CD14-positive monocyte (primary cell): Measurements from ENCODE around the gene PUM2. TPM values are rescaled to one million over a fixed set of nuclear protein-coding genes. Genes with fewer than 3 reads are reported as not detected.

Source experiments
- DNase-seq, 3 donors: peaks; one replicate each; pipeline ENCODE4 v3.0.0-alpha.2; 2011 to 2022
- H2AFZ ChIP-seq: 2 replicates; pipeline ENCODE4 v1.6.0; 2012; ENCODE audit warnings: mild to moderate bottlenecking, low read depth, low read length, inconsistent platforms; ENCODE audit not compliant: insufficient read depth, poor library complexity, severe bottlenecking
- H3K27ac ChIP-seq, 2 donors: 1 replicate in 1 of 2; 2 replicates in 1 of 2; pipeline ENCODE4 v1.5.1; 2012 to 2013; ENCODE audit warnings: low read length in 2 of 2, control low read depth in 1 of 2, inconsistent platforms in 1 of 2, low read depth in 1 of 2, mild to moderate bottlenecking in 1 of 2
- H3K27me3 ChIP-seq, 2 donors: one replicate each; pipeline versions ENCODE4 v1.6.0 to v1.6.1; 2011 to 2013; ENCODE audit warnings: low read length in 2 of 2; ENCODE audit not compliant: control insufficient read depth in 2 of 2, insufficient read depth in 2 of 2
- H3K36me3 ChIP-seq, 2 donors: replicated peaks in 1 of 2; 1 replicate in 1 of 2; 2 replicates in 1 of 2; pipeline versions ENCODE4 v1.5.1 to v1.6.1; 2012 to 2013; ENCODE audit warnings: low read length in 2 of 2, control low read depth in 1 of 2, inconsistent platforms in 1 of 2, mild to moderate bottlenecking in 1 of 2; ENCODE audit not compliant: insufficient read depth in 2 of 2, control insufficient read depth in 1 of 2
- H3K4me1 ChIP-seq, 2 donors: 1 replicate in 1 of 2; 2 replicates in 1 of 2; pipeline versions ENCODE4 v1.5.1 to v1.6.1; 2012 to 2013; ENCODE audit warnings: low read length in 2 of 2, control low read depth in 1 of 2, inconsistent platforms in 1 of 2, mild to moderate bottlenecking in 1 of 2, moderate library complexity in 1 of 2; ENCODE audit not compliant: insufficient read depth in 2 of 2, control insufficient read depth in 1 of 2
- H3K4me2 ChIP-seq: replicated peaks from 2 replicates; pipeline ENCODE3; 2012; ENCODE audit warnings: low read length, moderate library complexity, mild to moderate bottlenecking; ENCODE audit not compliant: poor library complexity, severe bottlenecking; ENCODE audit errors: extremely low read depth
- H3K4me3 ChIP-seq, 3 experiments: fragments of 200-600 bp in 1 of 3; sonication (generic) in 1 of 3; replicated peaks in 1 of 3; 1 replicate in 2 of 3; 2 replicates in 1 of 3; pipeline ENCODE4 v1.5.1; 2011 to 2013; ENCODE audit warnings: low read length in 3 of 3, mild to moderate bottlenecking in 3 of 3, control low read depth in 2 of 3, low read depth in 2 of 3, inconsistent platforms in 1 of 3, moderate library complexity in 1 of 3
- H3K79me2 ChIP-seq: 2 replicates; pipeline ENCODE4 v1.6.0; 2012; ENCODE audit warnings: mild to moderate bottlenecking, control low read depth, inconsistent platforms, low read length, moderate library complexity; ENCODE audit not compliant: insufficient read depth
- H3K9ac ChIP-seq: 2 replicates; pipeline ENCODE4 v1.6.0; 2017; ENCODE audit warnings: low read length, mild to moderate bottlenecking; ENCODE audit not compliant: insufficient read depth, poor library complexity, severe bottlenecking
- H3K9me3 ChIP-seq, 2 donors: replicated peaks in 1 of 2; 1 replicate in 1 of 2; 2 replicates in 1 of 2; pipeline versions ENCODE4 v1.5.1 to v1.6.1; 2012 to 2013; ENCODE audit warnings: low read length in 2 of 2, control low read depth in 1 of 2; ENCODE audit not compliant: control insufficient read depth in 1 of 2, insufficient read depth in 1 of 2
- H4K20me1 ChIP-seq: 2 replicates; pipeline ENCODE4 v1.6.0; 2012; ENCODE audit warnings: mild to moderate bottlenecking, low read length, control low read depth, moderate library complexity; ENCODE audit not compliant: insufficient read depth
- H3K27ac Mint-ChIP-seq, 7 donors: one replicate each; pipeline ENCODE4 v1.8.0; 2020; ENCODE audit warnings: mild to moderate bottlenecking in 7 of 7, mixed read lengths in 7 of 7, moderate library complexity in 6 of 7, inconsistent platforms in 2 of 7
- H3K27me3 Mint-ChIP-seq, 3 donors: one replicate each; pipeline ENCODE4 v1.8.0; 2021 to 2022; ENCODE audit warnings: low read depth in 3 of 3, mild to moderate bottlenecking in 3 of 3, mixed read lengths in 3 of 3, moderate library complexity in 3 of 3, inconsistent platforms in 1 of 3
- H3K36me3 Mint-ChIP-seq, 2 donors: one replicate each; pipeline ENCODE4 v1.8.0; 2020; ENCODE audit warnings: mixed read lengths in 2 of 2, inconsistent platforms in 1 of 2, mild to moderate bottlenecking in 1 of 2
- H3K4me1 Mint-ChIP-seq: one replicate; pipeline ENCODE4 v1.8.0; 2020; ENCODE audit warnings: mild to moderate bottlenecking, mixed read lengths
- H3K4me3 Mint-ChIP-seq, 2 donors: one replicate each; pipeline ENCODE4 v1.8.0; 2020; ENCODE audit warnings: mild to moderate bottlenecking in 2 of 2, mixed read lengths in 2 of 2, moderate library complexity in 1 of 2
- H3K9me3 Mint-ChIP-seq, 7 donors: one replicate each; pipeline ENCODE4 v1.8.0; 2020 to 2022; ENCODE audit warnings: mixed read lengths in 7 of 7, mild to moderate bottlenecking in 6 of 7, moderate library complexity in 6 of 7, inconsistent platforms in 2 of 7
- WGBS: methylation state at CpG from one replicate; pipeline ENCODE4 v1.1.5; 2013; ENCODE audit warnings: missing lambda C conversion rate; ENCODE audit not compliant: insufficient coverage; 5-methylcytosine and 5-hydroxymethylcytosine counted together
- intact Hi-C, 2 donors: fragments of 100-400 bp; cut with micrococcal nuclease; formaldehyde crosslinking; loops; one replicate each; pipeline versions ENCODE4 v1.15.0 to v1.15.1; 2023
- polyA plus RNA-seq, 3 donors: library from polyadenylated mRNA; depleted of rRNA in 1 of 3; unstranded in 2 of 3; stranded (reverse) in 1 of 3; fragments of 300-500 nt in 2 of 3; fragments of >200 nt in 1 of 3; fragmentation: Illumina TruSeq in 2 of 3; gene quantifications; 1 replicate in 2 of 3; 2 replicates in 1 of 3; pipeline ENCODE4 v1.2.3, GENCODE V29; 2012 to 2021
- TF ChIP-seq, protein P1 (sequence below): fragments of 200-600 bp; IDR thresholded peaks from one replicate; pipeline ENCODE4 v1.8.0; 2022; ENCODE audit warnings: antibody characterized with exemption, mild to moderate bottlenecking

The PUM2 gene
- polyA plus RNA-seq, 3 donors: 7.2 to 22.4 (median 8.3) TPM

DNA sequence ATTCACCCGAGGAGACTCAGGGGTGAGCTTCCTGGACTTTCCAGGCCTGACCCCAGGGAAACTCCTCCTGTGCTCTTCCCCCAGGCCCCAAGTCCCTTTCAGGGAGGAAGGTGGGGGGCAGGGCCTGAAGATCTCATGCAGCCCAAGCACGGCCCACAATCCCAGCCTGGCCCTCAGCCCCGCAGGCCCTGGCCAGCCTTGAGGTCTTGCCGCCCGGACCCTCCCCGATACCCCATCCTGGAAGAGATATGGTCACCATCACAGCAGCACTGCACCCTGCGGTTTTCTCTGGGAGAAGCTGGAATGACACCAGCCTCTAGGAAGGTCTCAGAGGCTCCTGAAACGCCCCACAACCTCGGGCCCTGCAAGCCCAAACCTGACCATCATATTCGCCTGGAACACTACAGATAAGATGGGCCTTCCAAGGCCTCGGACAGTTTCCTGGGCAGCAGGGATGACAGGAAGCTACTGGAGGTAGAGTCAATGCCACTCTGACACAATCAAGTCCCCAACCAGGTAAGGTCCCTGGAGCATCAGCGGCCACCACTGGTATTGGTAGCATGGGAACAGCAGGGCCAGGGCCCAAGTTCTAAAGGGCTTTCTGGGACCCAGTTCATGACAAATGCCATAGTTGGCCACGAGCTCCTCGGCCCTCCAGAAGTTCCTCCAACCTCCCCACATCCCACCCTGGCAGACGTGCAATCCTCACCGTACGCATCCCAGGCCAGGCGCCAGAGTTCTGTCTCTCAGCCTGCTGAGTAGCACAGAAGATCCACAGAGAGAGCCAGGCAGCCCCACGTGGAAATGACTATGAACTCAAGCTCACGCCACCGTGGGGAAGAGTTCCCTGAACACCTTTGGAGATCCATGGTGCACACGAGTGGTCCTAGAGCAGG lies 134.3 kb downstream of the PUM2 start:
- 88% methylated on average over 19 of the region's 22 CpGs for WGBS
- Histone ChIP-seq H3K27me3 (peaks cover 0 to 4% of the 10 kb centered on the region in 2 donors), H4K20me1 (no peaks in the 10 kb centered on the region), H3K4me3 (no peak overlapping the region), H3K4me2 (no peak overlapping the region), H3K9me3 (no peaks in the 10 kb centered on the region), H3K79me2 (no peaks in the 10 kb centered on the region), H3K4me1 (no peaks in the 10 kb centered on the region), H3K9ac (no peak overlapping the region), H2AFZ (no peak overlapping the region), H3K27ac (no peak overlapping the region), H3K36me3 (no peaks in the 10 kb centered on the region)
- Mint-ChIP-seq H3K9me3 (peaks cover 0 to 2% (median 0%) of the 10 kb centered on the region in 7 donors), H3K4me3 (no peak overlapping the region), H3K27me3 (peaks cover 1 to 8% (median 1%) of the 10 kb centered on the region in 3 donors), H3K4me1 (no peaks in the 10 kb centered on the region), H3K27ac (no peak overlapping the region), H3K36me3 (no peaks in the 10 kb centered on the region)
- intact Hi-C loops: no loop called here
- DNase-seq: no peak
- TF ChIP-seq, protein P1, sequence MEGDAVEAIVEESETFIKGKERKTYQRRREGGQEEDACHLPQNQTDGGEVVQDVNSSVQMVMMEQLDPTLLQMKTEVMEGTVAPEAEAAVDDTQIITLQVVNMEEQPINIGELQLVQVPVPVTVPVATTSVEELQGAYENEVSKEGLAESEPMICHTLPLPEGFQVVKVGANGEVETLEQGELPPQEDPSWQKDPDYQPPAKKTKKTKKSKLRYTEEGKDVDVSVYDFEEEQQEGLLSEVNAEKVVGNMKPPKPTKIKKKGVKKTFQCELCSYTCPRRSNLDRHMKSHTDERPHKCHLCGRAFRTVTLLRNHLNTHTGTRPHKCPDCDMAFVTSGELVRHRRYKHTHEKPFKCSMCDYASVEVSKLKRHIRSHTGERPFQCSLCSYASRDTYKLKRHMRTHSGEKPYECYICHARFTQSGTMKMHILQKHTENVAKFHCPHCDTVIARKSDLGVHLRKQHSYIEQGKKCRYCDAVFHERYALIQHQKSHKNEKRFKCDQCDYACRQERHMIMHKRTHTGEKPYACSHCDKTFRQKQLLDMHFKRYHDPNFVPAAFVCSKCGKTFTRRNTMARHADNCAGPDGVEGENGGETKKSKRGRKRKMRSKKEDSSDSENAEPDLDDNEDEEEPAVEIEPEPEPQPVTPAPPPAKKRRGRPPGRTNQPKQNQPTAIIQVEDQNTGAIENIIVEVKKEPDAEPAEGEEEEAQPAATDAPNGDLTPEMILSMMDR: no peak

DNA sequence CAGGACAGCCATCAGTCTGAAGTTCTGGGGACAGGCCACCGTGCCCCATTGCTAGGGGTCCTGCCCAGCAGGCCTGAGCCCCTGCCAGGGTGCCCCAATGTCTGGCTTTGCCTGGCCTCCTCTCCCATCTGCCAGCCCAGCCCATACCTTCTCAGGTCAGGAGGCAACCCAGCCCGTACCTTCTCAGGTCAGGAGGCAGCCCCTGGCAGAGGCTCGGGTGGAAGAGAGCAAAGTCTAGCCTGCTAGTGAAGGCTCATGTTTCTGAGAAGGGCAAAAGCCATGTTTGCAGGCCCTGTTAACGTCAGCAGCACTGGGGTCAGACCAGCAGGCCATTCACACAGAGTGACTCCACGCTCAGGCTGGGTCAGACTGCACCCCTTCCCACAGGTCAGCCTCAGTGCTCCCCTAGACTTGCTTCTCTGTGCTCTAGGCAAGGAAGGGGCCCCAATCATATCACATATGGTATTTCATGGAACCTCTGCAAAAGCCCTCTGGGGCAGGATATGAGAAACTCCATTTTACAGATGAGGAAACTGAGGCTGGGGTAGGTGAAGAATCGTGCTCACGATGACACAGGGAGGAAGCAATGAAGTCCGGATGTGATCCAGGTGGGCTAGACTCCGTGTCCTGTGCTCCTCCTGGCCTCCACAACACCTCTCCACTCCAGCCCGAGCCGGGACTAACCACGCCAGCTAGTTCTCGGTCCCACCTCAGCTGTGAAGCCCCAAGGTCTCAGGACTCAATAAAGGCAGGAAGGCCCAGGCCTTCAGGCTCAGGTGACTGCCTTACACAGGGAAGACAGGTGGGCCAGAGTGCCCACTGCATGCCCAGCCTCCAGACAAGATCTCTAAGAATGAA lies 135.2 kb downstream of the PUM2 start:
- no peak overlapping the region for H3K27ac ChIP-seq

More for the DNA sequence above, 135.2 kb downstream of the PUM2 start:
- no peak overlapping the region for H2AFZ ChIP-seq
- H3K9me3 Mint-ChIP-seq: peaks cover 0 to 1% (median 0%) of the 10 kb centered on the region in 7 donors
- H3K9ac ChIP-seq: no peak overlapping the region
- no peak overlapping the region for H3K27ac Mint-ChIP-seq
- no peaks in the 10 kb centered on the region for H3K4me1 ChIP-seq
- WGBS: 84% methylated on average over 10 of the region's 13 CpGs
- no peaks in the 10 kb centered on the region for H3K4me1 Mint-ChIP-seq
- no peaks in the 10 kb centered on the region for H3K36me3 Mint-ChIP-seq
- H3K79me2 ChIP-seq: no peaks in the 10 kb centered on the region
- no peaks in the 10 kb centered on the region for H3K36me3 ChIP-seq
- no peak overlapping the region for H3K4me3 ChIP-seq
- no peak for DNase-seq
- no peak overlapping the region for H3K4me2 ChIP-seq
- H3K9me3 ChIP-seq: no peaks in the 10 kb centered on the region
- TF ChIP-seq, protein P1: no peak
- intact Hi-C loops: no loop called here
- no peak overlapping the region for H3K4me3 Mint-ChIP-seq
- no peaks in the 10 kb centered on the region for H4K20me1 ChIP-seq
- peaks cover 0 to 4% (median 1%) of the 10 kb centered on the region in 3 donors for H3K27me3 Mint-ChIP-seq
- H3K27me3 ChIP-seq: no peaks in the 10 kb centered on the region
